HEK293 (cell line): ENCODE measurements around the gene SPCS2.

Source experiments
- CTCF ChIA-PET: fragments of 350-600 bp; formaldehyde crosslinking; extraction: SDS; loops from one replicate; lab custom pipeline; 2021; ENCODE audit warnings: antibody characterized with exemption; lab: Yijun Ruan, JAX
- POLR2A ChIA-PET: fragments of 300-600 bp; formaldehyde crosslinking; extraction: SDS; loops from one replicate; lab custom pipeline; 2020; ENCODE audit warnings: antibody characterized with exemption, inconsistent platforms; lab: Yijun Ruan, JAX
- H3K27ac ChIP-seq: fragments of 200-500 bp; sonication (Bioruptor generic); 2 replicates; pipeline ENCODE4 v1.5.1; 2014; ENCODE audit warnings: low read depth, low read length, control low read depth, inconsistent platforms; ENCODE audit errors: extremely low read depth
- H3K36me3 ChIP-seq, 2 experiments: fragments of 200-500 bp in 1 of 2; sonication (Bioruptor generic) in 1 of 2; 1 replicate in 1 of 2; 2 replicates in 1 of 2; pipeline ENCODE4 v1.5.1; 2014 to 2017; ENCODE audit warnings: inconsistent platforms in 2 of 2, low read length in 2 of 2; ENCODE audit not compliant: control insufficient read depth in 2 of 2, insufficient read depth in 1 of 2
- H3K4me1 ChIP-seq: fragments of 200-500 bp; sonication (Bioruptor generic); 2 replicates; pipeline ENCODE4 v1.5.1; 2014; ENCODE audit warnings: mild to moderate bottlenecking, low read length, inconsistent platforms; ENCODE audit not compliant: control insufficient read depth, insufficient read depth
- H3K4me3 ChIP-seq: 2 replicates; pipeline ENCODE4 v1.5.1; 2011; ENCODE audit warnings: low read depth, mild to moderate bottlenecking, control low read depth, low read length, moderate library complexity
- H3K9me3 ChIP-seq: fragments of 200-500 bp; sonication (Bioruptor generic); 2 replicates; pipeline ENCODE4 v1.5.1; 2014; ENCODE audit warnings: low read depth, low read length, inconsistent platforms; ENCODE audit not compliant: control insufficient read depth, insufficient read depth
- GLIS2 ChIP-seq: fragments of 450-650 bp; formaldehyde crosslinking; IDR thresholded peaks from 2 replicates; pipeline ENCODE4 v1.5.1; 2016; ENCODE audit warnings: missing biosample characterization, missing genetic modification characterization
- HOXA7 ChIP-seq: sonication (generic); formaldehyde crosslinking; IDR thresholded peaks from 2 replicates; pipeline ENCODE4 v1.8.1; 2022; ENCODE audit warnings: missing genetic modification reagents, borderline replicate concordance
- KLF8 ChIP-seq: fragments of 450-650 bp; formaldehyde crosslinking; IDR thresholded peaks from 2 replicates; pipeline ENCODE4 v1.5.1; 2016; ENCODE audit warnings: missing biosample characterization, missing genetic modification characterization
- KLF9 ChIP-seq: fragments of 450-650 bp; formaldehyde crosslinking; IDR thresholded peaks from 2 replicates; pipeline ENCODE4 v1.5.1; 2016; ENCODE audit warnings: missing biosample characterization, missing genetic modification characterization, low read depth
- OVOL3 ChIP-seq: fragments of 450-650 bp; formaldehyde crosslinking; IDR thresholded peaks from 2 replicates; pipeline ENCODE4 v1.5.1; 2016; ENCODE audit warnings: missing biosample characterization, missing genetic modification characterization
- SALL2 ChIP-seq: fragments of 450-650 bp; formaldehyde crosslinking; IDR thresholded peaks from 2 replicates; pipeline ENCODE4 v1.5.0; 2017; ENCODE audit warnings: missing biosample characterization, mild to moderate bottlenecking, missing genetic modification characterization, borderline replicate concordance
- YY1 ChIP-seq: fragments of 450-650 bp; formaldehyde crosslinking; IDR thresholded peaks from 2 replicates; pipeline ENCODE4 v1.5.1; 2018; ENCODE audit warnings: missing biosample characterization, missing genetic modification characterization
- ZBTB17 ChIP-seq: fragments of 450-650 bp; formaldehyde crosslinking; IDR thresholded peaks from 2 replicates; pipeline ENCODE4 v1.5.1; 2016; ENCODE audit warnings: missing biosample characterization, missing genetic modification characterization
- ZBTB8A ChIP-seq: fragments of 450-650 bp; formaldehyde crosslinking; IDR thresholded peaks from 2 replicates; pipeline ENCODE4 v1.5.1; 2016; ENCODE audit warnings: missing biosample characterization, missing genetic modification characterization
- ZFHX2 ChIP-seq: fragments of 450-650 bp; formaldehyde crosslinking; conservative IDR thresholded peaks from 2 replicates; pipeline ENCODE4 v1.5.1; 2016; ENCODE audit warnings: missing biosample characterization, missing genetic modification characterization
- ZFP37 ChIP-seq: fragments of 450-650 bp; formaldehyde crosslinking; IDR thresholded peaks from 2 replicates; pipeline ENCODE4 v1.5.1; 2016; ENCODE audit warnings: missing biosample characterization, missing genetic modification characterization
- ZNF175 ChIP-seq: fragments of 450-650 bp; formaldehyde crosslinking; IDR thresholded peaks from 2 replicates; pipeline ENCODE4 v1.5.1; 2016; ENCODE audit warnings: missing biosample characterization, missing genetic modification characterization
- ZNF2 ChIP-seq: fragments of 450-650 bp; formaldehyde crosslinking; IDR thresholded peaks from 2 replicates; pipeline ENCODE4 v1.5.1; 2016; ENCODE audit warnings: missing biosample characterization, missing genetic modification characterization
- ZNF223 ChIP-seq: fragments of 450-650 bp; formaldehyde crosslinking; IDR thresholded peaks from 2 replicates; pipeline ENCODE4 v1.5.1; 2016; ENCODE audit warnings: missing biosample characterization, missing genetic modification characterization
- ZNF394 ChIP-seq: fragments of 450-650 bp; formaldehyde crosslinking; IDR thresholded peaks from 2 replicates; pipeline ENCODE4 v1.5.1; 2016; ENCODE audit warnings: missing biosample characterization, missing genetic modification characterization, mild to moderate bottlenecking, moderate library complexity, borderline replicate concordance
- ZNF416 ChIP-seq: fragments of 450-650 bp; formaldehyde crosslinking; IDR thresholded peaks from 2 replicates; pipeline ENCODE4 v1.5.1; 2016; ENCODE audit warnings: missing biosample characterization, missing genetic modification characterization
- ZNF473 ChIP-seq: fragments of 450-650 bp; formaldehyde crosslinking; IDR thresholded peaks from 2 replicates; pipeline ENCODE4 v1.5.1; 2017; ENCODE audit warnings: missing biosample characterization, missing genetic modification characterization
- ZNF561 ChIP-seq: fragments of 450-650 bp; IDR thresholded peaks from 2 replicates; pipeline ENCODE4 v1.5.1; 2018; ENCODE audit warnings: missing biosample characterization, missing genetic modification characterization, borderline replicate concordance
- ZNF600 ChIP-seq: fragments of 450-650 bp; formaldehyde crosslinking; IDR thresholded peaks from 2 replicates; pipeline ENCODE4 v1.5.1; 2016; ENCODE audit warnings: missing biosample characterization, missing genetic modification characterization
- ZNF629 ChIP-seq: fragments of 450-650 bp; formaldehyde crosslinking; IDR thresholded peaks from 2 replicates; pipeline ENCODE4 v1.5.1; 2017; ENCODE audit warnings: missing biosample characterization, missing genetic modification characterization
- TF ChIP-seq, protein P1 (sequence below): fragments of 450-650 bp; formaldehyde crosslinking; IDR thresholded peaks from 2 replicates; pipeline ENCODE4 v1.5.1; 2016; ENCODE audit warnings: missing biosample characterization, missing genetic modification characterization
- TF ChIP-seq, protein P2 (sequence below): fragments of 450-650 bp; formaldehyde crosslinking; IDR thresholded peaks from 2 replicates; pipeline ENCODE4; 2016; ENCODE audit warnings: missing biosample characterization, missing genetic modification characterization
- TF ChIP-seq, protein P3 (sequence below): fragments of 450-650 bp; formaldehyde crosslinking; IDR thresholded peaks from 2 replicates; pipeline ENCODE4 v1.5.1; 2016; ENCODE audit warnings: missing biosample characterization, missing genetic modification characterization
- TF ChIP-seq, protein P4 (sequence below): fragments of 450-650 bp; formaldehyde crosslinking; IDR thresholded peaks from 2 replicates; pipeline ENCODE4 v1.5.1; 2016; ENCODE audit warnings: missing biosample characterization, missing genetic modification characterization

SPCS2 gene

DNA sequence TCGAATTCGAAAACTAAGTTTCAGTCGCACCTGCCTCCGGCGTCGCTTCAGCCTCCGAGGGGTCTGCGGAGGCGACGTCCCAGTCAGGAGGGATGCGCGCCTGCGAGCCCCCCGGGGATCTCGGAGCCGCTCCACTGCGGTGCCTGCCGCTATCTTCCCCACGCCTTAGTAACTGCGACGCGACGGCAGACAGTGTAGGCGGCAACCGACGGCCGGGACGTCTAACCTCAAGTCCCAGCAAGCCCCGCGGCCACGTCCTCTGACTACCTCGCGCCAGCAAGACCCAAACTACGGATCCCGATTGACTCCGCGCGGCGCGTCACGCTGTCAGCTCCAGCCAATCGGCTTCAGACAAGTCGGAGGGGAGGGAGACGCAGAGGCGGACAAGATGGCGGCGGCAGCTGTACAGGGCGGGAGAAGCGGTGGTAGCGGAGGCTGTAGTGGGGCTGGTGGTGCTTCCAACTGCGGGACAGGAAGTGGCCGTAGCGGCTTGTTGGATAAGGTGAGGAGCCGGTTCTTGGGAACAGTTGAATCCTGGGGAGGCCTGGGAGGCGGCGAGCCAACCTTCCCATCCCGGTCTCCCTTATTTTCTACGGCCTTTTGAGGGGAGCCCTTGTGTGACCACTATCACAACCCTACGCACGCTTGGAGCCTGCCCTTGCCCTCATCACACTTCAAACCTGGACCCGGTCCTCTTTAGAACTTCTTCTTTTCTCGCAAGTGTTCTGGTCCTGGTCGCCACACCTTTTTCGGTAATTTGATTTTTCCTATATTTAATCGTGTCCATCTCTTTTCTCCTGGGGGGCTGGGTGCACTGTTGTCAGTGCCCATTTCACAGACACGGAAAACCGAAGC is at the start of gene SPCS2, which contains the start of gene XRRA1 (continued):
- TF ChIP-seq, protein P1, sequence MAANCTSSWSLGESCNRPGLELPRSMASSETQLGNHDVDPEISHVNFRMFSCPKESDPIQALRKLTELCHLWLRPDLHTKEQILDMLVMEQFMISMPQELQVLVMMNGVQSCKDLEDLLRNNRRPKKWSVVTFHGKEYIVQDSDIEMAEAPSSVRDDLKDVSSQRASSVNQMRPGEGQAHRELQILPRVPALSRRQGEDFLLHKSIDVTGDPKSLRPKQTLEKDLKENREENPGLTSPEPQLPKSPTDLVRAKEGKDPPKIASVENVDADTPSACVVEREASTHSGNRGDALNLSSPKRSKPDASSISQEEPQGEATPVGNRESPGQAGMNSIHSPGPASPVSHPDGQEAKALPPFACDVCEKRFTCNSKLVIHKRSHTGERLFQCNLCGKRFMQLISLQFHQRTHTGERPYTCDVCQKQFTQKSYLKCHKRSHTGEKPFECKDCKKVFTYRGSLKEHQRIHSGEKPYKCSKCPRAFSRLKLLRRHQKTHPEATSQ, result 0 out of 2 replicates have a peak, but pooled peaks have one; percentile 31
- TF ChIP-seq, protein P2, sequence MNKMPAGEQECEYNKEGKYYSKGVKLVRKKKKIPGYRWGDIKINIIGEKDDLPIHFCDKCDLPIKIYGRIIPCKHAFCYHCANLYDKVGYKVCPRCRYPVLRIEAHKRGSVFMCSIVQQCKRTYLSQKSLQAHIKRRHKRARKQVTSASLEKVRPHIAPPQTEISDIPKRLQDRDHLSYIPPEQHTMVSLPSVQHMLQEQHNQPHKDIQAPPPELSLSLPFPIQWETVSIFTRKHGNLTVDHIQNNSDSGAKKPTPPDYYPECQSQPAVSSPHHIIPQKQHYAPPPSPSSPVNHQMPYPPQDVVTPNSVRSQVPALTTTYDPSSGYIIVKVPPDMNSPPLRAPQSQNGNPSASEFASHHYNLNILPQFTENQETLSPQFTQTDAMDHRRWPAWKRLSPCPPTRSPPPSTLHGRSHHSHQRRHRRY (tag by site-specific recombination), result no peak
- TF ChIP-seq ZFP37 (tag by site-specific recombination) (peak; percentile 65; the same call in 1 of the 2 replicates), KLF8 (tag by site-specific recombination) (peak; percentile 22; the same call in 1 of the 2 replicates), KLF9 (tag by site-specific recombination) (peak; percentile 28; the same call in 1 of the 2 replicates), ZNF629 (tag by site-specific recombination) (peak; percentile 56), ZBTB8A (tag by site-specific recombination) (peak; percentile 14; the same call in 1 of the 2 replicates), OVOL3 (tag by site-specific recombination) (0 out of 2 replicates have a peak, but pooled peaks have one; percentile 19), ZNF561 (0 out of 2 replicates have a peak, but pooled peaks have one; percentile 21), GLIS2 (tag by site-specific recombination) (no peak; the same call in 1 of the 2 replicates), YY1 (tag by site-specific recombination) (peak; percentile 82; the same call in 1 of the 2 replicates), ZFHX2 (tag by site-specific recombination) (peak; percentile 85), ZNF473 (tag by site-specific recombination) (no peak), ZNF394 (tag by site-specific recombination) (peak; percentile 98)
- TF ChIP-seq, protein P3, sequence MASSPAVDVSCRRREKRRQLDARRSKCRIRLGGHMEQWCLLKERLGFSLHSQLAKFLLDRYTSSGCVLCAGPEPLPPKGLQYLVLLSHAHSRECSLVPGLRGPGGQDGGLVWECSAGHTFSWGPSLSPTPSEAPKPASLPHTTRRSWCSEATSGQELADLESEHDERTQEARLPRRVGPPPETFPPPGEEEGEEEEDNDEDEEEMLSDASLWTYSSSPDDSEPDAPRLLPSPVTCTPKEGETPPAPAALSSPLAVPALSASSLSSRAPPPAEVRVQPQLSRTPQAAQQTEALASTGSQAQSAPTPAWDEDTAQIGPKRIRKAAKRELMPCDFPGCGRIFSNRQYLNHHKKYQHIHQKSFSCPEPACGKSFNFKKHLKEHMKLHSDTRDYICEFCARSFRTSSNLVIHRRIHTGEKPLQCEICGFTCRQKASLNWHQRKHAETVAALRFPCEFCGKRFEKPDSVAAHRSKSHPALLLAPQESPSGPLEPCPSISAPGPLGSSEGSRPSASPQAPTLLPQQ (tag by site-specific recombination), result 0 out of 2 replicates have a peak, but pooled peaks have one; percentile 44

- CTCF ChIA-PET, result no interaction called here
- Histone ChIP-seq H3K9me3 (no peaks in the 10 kb centered on the region), H3K27ac (no peak overlapping the region), H3K36me3 (peaks cover 0 to 10% of the 10 kb centered on the region in 2 experiments; a peak in 1 of 3 replicates), H3K4me3 (no peak overlapping the region), H3K4me1 (no peaks in the 10 kb centered on the region)
- TF ChIP-seq OVOL3 (tag by site-specific recombination), result no peak
- POLR2A ChIA-PET, result no interaction called here
Observed at GRCh38 chr11:74902342-74902741, 46.7 kb upstream of the SPCS2 start.

GRCh38 chr11:74905326-74905725 is 43.7 kb upstream of the SPCS2 start:
- CTCF ChIA-PET, result interaction anchor here (4.9 kb wide), 1 partner anchor 24 kb away, joined by 24 read pairs; no protein-coding TSS in a partner anchor
- no peak for TF ChIP-seq ZNF416 (tag by site-specific recombination)
- no peak for TF ChIP-seq ZNF175 (tag by site-specific recombination)
- no peak for TF ChIP-seq ZNF600
- TF ChIP-seq ZBTB17 (tag by site-specific recombination), result no peak
- TF ChIP-seq, protein P4, sequence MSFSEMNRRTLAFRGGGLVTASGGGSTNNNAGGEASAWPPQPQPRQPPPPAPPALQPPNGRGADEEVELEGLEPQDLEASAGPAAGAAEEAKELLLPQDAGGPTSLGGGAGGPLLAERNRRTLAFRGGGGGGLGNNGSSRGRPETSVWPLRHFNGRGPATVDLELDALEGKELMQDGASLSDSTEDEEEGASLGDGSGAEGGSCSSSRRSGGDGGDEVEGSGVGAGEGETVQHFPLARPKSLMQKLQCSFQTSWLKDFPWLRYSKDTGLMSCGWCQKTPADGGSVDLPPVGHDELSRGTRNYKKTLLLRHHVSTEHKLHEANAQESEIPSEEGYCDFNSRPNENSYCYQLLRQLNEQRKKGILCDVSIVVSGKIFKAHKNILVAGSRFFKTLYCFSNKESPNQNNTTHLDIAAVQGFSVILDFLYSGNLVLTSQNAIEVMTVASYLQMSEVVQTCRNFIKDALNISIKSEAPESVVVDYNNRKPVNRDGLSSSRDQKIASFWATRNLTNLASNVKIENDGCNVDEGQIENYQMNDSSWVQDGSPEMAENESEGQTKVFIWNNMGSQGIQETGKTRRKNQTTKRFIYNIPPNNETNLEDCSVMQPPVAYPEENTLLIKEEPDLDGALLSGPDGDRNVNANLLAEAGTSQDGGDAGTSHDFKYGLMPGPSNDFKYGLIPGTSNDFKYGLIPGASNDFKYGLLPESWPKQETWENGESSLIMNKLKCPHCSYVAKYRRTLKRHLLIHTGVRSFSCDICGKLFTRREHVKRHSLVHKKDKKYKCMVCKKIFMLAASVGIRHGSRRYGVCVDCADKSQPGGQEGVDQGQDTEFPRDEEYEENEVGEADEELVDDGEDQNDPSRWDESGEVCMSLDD (tag by site-specific recombination), result no peak
- TF ChIP-seq HOXA7 (CRISPR knock-in tag), result no peak
- TF ChIP-seq SALL2 (tag by site-specific recombination), result no peak
- TF ChIP-seq ZNF2 (tag by site-specific recombination), result no peak
- TF ChIP-seq ZNF223 (tag by site-specific recombination), result no peak

More at GRCh38 chr11:74905326-74905725, 43.7 kb upstream of the SPCS2 start:
- peaks cover 0 to 21% of the 10 kb centered on the region in 2 experiments; a peak in 1 of 3 replicates for H3K36me3 ChIP-seq
- H3K9me3 ChIP-seq, result no peaks in the 10 kb centered on the region
- POLR2A ChIA-PET, result no interaction called here
- no peaks in the 10 kb centered on the region for H3K4me1 ChIP-seq
- H3K27ac ChIP-seq, result no peak overlapping the region
- H3K4me3 ChIP-seq, result no peak overlapping the region
